ENCODE data around the gene DNASE1L3. TPM values are rescaled to one million over a fixed set of nuclear protein-coding genes. Genes with fewer than 3 reads are reported as not detected.

DNASE1L3 gene
- total and polyA plus RNA-seq, 11 donors, result 0.44 to 4.1 (median 1.2) TPM

DNA sequence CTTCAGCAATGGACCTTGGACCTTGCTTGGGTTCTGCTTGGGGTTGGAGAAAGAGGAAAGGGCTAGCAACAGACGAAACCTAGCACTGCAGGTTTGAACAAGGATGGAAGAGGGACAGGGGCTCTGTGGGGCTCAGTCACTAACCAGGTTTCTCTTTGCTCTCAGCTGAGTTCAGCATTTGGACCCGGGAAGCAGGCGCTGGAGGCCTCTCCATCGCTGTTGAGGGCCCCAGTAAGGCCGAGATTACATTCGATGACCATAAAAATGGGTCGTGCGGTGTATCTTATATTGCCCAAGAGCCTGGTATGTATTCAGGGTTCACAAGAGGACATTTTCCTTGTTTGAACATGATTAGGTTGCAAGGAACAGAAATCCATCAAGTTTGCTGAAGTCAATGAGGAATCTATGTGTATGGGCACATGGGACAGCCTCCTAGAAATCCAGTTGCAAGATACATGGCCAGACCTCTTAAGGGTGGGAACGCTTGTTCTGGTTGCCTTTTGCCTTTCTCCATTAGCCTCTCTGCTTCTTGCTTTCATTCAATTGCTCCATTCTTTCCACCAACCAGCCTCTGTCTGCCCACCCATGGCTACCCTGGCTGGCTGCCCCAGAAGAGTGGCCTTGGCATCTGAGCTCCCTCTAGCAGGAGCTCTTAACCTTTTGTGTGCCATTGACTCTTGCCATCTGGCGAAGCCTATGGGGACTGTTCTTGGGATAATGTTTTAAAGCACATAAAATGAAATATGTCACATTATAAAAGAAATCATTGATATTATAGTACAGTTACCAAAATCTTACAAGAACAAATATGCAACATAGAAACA, 55.9 kb downstream of the DNASE1L3 start:
- no peaks in the 10 kb centered on the region for H3K27me3 ChIP-seq
- TF ChIP-seq, protein P1, sequence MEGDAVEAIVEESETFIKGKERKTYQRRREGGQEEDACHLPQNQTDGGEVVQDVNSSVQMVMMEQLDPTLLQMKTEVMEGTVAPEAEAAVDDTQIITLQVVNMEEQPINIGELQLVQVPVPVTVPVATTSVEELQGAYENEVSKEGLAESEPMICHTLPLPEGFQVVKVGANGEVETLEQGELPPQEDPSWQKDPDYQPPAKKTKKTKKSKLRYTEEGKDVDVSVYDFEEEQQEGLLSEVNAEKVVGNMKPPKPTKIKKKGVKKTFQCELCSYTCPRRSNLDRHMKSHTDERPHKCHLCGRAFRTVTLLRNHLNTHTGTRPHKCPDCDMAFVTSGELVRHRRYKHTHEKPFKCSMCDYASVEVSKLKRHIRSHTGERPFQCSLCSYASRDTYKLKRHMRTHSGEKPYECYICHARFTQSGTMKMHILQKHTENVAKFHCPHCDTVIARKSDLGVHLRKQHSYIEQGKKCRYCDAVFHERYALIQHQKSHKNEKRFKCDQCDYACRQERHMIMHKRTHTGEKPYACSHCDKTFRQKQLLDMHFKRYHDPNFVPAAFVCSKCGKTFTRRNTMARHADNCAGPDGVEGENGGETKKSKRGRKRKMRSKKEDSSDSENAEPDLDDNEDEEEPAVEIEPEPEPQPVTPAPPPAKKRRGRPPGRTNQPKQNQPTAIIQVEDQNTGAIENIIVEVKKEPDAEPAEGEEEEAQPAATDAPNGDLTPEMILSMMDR (IDR thresholded peaks at IDR 0.05), result no peak
- no peak for TF ChIP-seq POLR2A (IDR thresholded peaks at IDR 0.05)
- H3K36me3 ChIP-seq, result peaks cover 0 to 98% (median 89%) of the 10 kb centered on the region in 9 donors
- no peak overlapping the region for H3K27ac ChIP-seq
- no peak for DNase-seq
- peaks cover 0 to 14% (median 0%) of the 10 kb centered on the region in 12 donors for H3K4me1 ChIP-seq
- no peaks in the 10 kb centered on the region for H3K9me3 ChIP-seq
- no peak overlapping the region for H3K4me3 ChIP-seq
- intact Hi-C loops (cut with DNase I), result no loop called here
- no peak for ATAC-seq
- 81 to 97% (median 91%) methylated on average over 10 of the region's 10 CpGs for WGBS, 4 donors

DNA sequence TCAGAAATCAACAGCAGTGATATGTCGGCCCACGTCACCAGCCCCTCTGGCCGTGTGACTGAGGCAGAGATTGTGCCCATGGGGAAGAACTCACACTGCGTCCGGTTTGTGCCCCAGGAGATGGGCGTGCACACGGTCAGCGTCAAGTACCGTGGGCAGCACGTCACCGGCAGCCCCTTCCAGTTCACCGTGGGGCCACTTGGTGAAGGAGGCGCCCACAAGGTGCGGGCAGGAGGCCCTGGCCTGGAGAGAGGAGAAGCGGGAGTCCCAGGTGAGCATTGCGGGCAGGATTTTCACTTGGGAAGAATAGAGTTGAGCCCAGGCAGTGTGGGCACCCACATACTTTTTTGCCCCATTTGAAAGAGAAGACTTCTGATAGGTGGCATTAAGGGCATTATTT, 57.4 kb downstream of the DNASE1L3 start:
- intact Hi-C loops (cut with DNase I), result no loop called here
- Histone ChIP-seq H3K27ac (peak overlapping the region in 1 of 12 donors; percentile 9), H3K27me3 (no peaks in the 10 kb centered on the region), H3K36me3 (peaks cover 0 to 98% (median 89%) of the 10 kb centered on the region in 9 donors), H3K9me3 (no peaks in the 10 kb centered on the region), H3K4me1 (peaks cover 0 to 14% (median 0%) of the 10 kb centered on the region in 12 donors), H3K4me3 (no peak overlapping the region)
- ATAC-seq (no peak), DNase-seq (no peak)
- 93 to 95% (median 94%) methylated on average over 16 of the region's 16 CpGs for WGBS, 4 donors
- TF ChIP-seq, protein P1 (IDR thresholded peaks at IDR 0.05), result no peak
- no peak for TF ChIP-seq POLR2A (IDR thresholded peaks at IDR 0.05)

DNA sequence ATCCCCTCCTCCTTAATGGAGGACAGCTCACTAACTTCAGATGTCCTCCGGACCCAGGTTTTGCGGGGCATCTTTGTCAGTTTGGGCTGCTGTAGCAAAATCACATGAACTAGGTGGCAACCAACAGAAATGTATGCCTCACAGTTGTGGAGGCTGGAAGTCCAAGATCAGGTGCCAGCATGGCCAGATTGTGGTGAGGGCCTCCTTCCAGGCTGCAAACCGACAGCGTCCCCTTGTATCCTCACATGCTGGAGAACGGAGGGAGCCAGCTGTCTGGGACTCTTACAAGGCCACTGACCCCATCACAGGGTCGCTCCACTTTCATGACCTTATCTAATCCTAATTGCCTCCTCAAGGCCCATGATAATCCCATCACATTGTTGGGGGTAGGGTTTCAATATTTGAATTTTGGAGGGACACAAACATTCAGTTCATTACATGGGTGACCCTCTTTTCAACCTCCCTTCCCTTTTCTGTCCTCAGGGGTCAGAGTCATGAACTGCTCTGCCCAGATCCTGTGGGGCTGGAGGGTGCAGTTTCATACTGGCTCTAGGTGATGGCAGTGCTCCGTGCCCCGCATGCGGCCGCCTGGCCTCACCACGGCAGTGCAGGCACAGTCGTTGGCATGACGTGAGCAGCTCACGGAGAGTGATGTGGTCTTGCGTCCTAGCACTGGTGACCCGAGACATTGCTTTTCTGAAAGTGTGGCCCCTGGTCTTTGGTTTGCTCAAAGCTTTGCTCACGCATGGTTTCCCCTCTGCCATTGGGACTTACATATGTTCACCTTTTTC, 58.4 kb downstream of the DNASE1L3 start:
- Histone ChIP-seq H3K9me3 (no peaks in the 10 kb centered on the region), H3K27me3 (no peaks in the 10 kb centered on the region), H3K27ac (peak overlapping the region in 4 of 12 donors; percentile 26 to 62 (median 31)), H3K36me3 (peaks cover 0 to 98% (median 89%) of the 10 kb centered on the region in 9 donors), H3K4me1 (peaks cover 0 to 14% (median 0%) of the 10 kb centered on the region in 12 donors), H3K4me3 (no peak overlapping the region)
- no peak for TF ChIP-seq POLR2A (IDR thresholded peaks at IDR 0.05)
- TF ChIP-seq, protein P1 (IDR thresholded peaks at IDR 0.05), result no peak
- intact Hi-C loops (cut with DNase I), result no loop called here
- 88 to 95% (median 93%) methylated on average over 16 to 17 of the region's 17 CpGs for WGBS, 4 donors
- ATAC-seq (no peak), DNase-seq (no peak)

DNA sequence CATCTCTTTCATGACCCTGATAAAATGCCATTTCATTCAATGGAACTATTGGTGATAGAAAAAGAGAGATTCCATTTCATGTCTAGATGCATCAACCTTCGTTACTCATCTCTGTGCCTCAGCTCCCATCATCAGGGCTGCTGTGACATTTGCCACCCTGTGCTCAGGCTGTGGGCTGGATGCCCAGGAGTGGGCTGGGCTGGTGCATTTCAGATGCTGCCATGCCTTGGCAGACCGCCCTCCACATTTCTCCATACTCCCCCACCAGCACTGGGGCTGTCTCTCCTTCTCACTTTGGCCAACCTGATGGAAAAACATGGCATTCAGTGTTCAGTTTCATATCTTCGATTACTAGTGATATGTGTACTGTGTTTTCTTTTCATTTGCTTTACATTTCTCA, 59.1 kb downstream of the DNASE1L3 start:
- Histone ChIP-seq H3K4me3 (no peak overlapping the region), H3K27ac (peak overlapping the region in 4 of 12 donors; percentile 26 to 62 (median 31)), H3K27me3 (no peaks in the 10 kb centered on the region), H3K4me1 (peaks cover 0 to 14% (median 0%) of the 10 kb centered on the region in 12 donors), H3K36me3 (peaks cover 0 to 98% (median 89%) of the 10 kb centered on the region in 9 donors), H3K9me3 (no peaks in the 10 kb centered on the region)
- WGBS, 4 donors, result 55 to 76% (median 59%) methylated on average over 3 of the region's 3 CpGs
- intact Hi-C loops (cut with DNase I), result no loop called here
- DNase-seq (peak; percentile 77 to 91 (median 82)), ATAC-seq (peak; percentile 91 to 97 (median 94))
- TF ChIP-seq, protein P1 (IDR thresholded peaks at IDR 0.05), result no peak
- TF ChIP-seq POLR2A (IDR thresholded peaks at IDR 0.05), result no peak

Data from heart left ventricle (tissue), 16 donors.